Measurements from ENCODE around the gene THAP3. TPM values are rescaled to one million over a fixed set of nuclear protein-coding genes. Genes with fewer than 3 reads are reported as not detected.

THAP3 gene, protein sequence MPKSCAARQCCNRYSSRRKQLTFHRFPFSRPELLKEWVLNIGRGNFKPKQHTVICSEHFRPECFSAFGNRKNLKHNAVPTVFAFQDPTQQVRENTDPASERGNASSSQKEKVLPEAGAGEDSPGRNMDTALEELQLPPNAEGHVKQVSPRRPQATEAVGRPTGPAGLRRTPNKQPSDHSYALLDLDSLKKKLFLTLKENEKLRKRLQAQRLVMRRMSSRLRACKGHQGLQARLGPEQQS
- 25.5 and 32.7 TPM in 2 replicates for total RNA-seq

DNA sequence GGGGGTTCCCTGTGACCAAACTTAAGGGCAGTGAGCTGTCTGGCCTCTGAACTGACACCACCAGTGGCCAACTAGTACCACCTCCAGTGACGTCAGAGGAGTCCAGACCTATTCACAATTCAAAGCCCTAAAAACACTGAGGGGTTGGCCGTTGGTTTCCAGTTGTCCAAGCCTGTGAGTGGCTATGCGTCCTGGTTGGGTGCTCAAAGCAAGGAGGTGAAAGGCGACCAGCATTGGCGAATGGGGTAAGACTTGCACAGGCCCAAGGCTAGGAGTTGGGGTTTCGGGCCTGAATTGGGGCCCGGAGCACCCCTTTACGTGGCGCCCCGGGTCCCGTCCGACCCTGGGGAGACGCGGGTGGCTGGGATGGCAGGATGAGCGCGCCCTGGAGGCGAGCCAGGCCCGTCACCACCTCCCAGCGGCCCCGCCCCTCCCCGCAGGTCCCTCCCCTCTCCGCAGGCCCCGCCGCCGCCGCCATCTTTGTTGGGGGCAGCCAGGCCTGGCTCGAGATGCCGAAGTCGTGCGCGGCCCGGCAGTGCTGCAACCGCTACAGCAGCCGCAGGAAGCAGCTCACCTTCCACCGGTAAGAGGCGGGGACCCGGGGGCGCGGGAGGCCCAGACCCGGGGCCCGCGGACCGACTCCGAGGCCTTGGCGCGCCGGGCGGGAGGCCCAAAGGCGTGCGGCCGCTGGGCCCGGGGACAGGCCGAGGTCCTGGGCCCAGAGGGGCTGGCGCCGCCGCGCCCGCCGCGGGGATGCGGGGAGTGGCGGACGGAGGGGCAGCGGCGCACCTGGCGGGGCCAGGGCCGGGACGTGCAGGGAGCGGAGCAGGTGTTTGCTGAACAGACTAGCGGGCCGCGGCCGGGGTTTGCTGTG, at the start of gene THAP3:
THAP3 (plus strand) TSS at position 159 of the 874 bp plus-strand sequence; CDS start at position 510, 351 bp downstream.

DNA sequence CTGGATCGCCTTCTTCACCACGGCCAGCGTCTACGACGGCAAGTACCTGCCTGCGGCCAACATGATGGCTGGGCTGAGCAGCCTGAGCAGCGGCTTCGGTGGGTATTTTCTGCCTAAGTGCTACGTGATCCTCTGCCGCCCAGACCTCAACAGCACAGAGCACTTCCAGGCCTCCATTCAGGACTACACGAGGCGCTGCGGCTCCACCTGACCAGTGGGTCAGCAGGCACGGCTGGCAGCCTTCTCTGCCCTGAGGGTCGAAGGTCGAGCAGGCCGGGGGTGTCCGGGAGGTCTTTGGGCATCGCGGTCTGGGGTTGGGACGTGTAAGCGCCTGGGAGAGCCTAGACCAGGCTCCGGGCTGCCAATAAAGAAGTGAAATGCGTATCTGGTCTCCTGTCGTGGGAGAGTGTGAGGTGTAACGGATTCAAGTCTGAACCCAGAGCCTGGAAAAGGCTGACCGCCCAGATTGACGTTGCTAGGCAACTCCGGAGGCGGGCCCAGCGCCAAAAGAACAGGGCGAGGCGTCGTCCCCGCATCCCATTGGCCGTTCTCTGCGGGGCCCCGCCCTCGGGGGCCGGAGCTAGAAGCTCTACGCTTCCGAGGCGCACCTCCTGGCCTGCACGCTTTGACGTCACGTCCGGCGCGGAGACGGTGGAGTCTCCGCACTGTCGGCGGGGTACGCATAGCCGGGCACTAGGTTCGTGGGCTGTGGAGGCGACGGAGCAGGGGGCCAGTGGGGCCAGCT, 45.1 kb upstream of the THAP3 start, which contains the start of gene ZBTB48:
ZBTB48 (plus strand) TSS at position 621 of the 745 bp plus-strand sequence. CDS start 616 bp downstream, outside the sequence.

DNA sequence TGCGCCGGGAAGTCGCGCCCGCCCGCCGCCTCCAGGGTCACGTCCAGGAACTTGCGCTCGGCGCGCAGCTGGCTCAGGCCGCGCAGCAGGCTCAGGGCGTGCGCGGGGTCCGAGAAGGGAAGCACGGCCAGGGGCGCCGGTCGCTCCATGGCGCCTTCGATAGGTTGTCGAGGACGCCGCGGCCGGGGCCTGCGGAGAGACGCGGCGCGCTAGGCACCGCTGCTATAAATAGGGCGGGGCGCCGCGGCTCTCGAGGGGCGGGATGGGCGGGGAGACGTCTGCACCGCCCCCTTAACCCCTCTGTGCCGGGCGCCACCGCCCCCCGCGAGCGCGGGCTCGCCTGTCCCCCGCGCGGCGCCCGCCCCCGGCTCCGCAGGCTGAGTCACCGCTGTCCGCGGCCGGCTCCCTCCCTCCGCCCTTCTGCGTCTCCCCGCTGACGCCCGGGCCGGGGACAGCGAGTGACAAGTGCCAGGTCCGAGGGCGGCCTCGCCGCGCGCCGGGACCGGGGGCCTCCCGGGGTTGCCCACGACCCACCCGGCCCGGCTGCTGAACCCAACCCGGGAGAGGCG, 21.9 kb upstream of the THAP3 start, which contains the start of gene KLHL21:
KLHL21 (minus strand) TSS at position 201 of the 569 bp plus-strand sequence; CDS start at position 149, 52 bp downstream.

DNA sequence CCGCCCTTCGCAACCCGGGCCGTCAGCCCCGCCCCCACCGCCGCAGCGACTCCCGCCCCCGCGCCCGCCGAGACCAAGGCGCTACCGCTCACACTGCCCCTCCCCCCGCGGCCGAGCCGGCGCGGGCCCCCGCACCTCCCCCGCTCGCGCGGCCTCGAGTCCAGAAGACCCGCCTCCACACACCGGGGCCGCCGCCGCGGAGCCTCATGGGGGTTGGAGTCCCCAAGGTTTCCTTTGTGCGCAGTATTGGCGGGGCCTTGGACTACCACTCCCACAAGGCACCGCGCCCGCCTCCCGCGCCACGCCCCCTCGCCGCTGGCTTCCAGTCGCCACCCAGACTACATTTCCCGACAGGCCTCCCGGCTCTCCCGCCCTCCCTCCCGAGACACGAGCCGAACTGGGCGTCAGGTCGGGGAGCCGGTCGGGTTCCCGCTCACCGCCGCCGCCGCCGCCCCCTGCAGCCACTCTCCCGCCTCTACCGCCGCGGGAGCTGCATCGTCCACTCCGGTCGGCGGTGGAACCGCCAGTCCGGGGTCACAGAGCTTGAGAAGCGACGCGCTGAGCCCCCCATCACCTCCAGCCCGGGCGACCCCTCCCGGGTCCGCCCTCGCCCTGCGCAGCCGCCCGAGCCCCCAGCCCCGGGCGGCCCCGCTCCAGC, 11.2 kb upstream of the THAP3 start, which contains the start of gene PHF13:
PHF13 (plus strand) TSS at position 371 of the 658 bp plus-strand sequence. CDS start 336 bp downstream, outside the sequence.

Other genes starting within 250 kb of the THAP3 start
- 31.8 and 37.4 TPM in 2 replicates for gene ACOT7, start 231.1 kb upstream of the THAP3 start, total RNA-seq
- 0.15 and 1.3 TPM in 2 replicates for gene HES2, start 204.9 kb upstream of the THAP3 start, total RNA-seq
- gene ESPN, start 200.1 kb upstream of the THAP3 start, total RNA-seq, result under 0.01 and 0.44 TPM in 2 replicates
- 1.0 and 4.5 TPM in 2 replicates for gene TNFRSF25, start 158.7 kb upstream of the THAP3 start, total RNA-seq
- 4.4 and 10.3 TPM in 2 replicates for gene PLEKHG5, start 133.2 kb upstream of the THAP3 start, total RNA-seq
- 21.1 and 24.1 TPM in 2 replicates for gene NOL9, start 70.4 kb upstream of the THAP3 start, total RNA-seq
- under 0.01 TPM in 1 of 2 replicates, not detected in the other for gene TAS1R1, start 69.6 kb upstream of the THAP3 start, total RNA-seq
- gene ZBTB48, start 44.9 kb upstream of the THAP3 start, total RNA-seq, result 14.8 and 19.4 TPM in 2 replicates
- gene KLHL21, start 22.0 kb upstream of the THAP3 start, total RNA-seq, result 47.1 and 106 TPM in 2 replicates
- gene PHF13, start 11.1 kb upstream of the THAP3 start, total RNA-seq, result 12.6 and 17.0 TPM in 2 replicates
- 31.1 and 44.5 TPM in 2 replicates for gene DNAJC11, start 76.9 kb downstream of the THAP3 start, total RNA-seq
- gene CAMTA1, start 160.6 kb downstream of the THAP3 start, total RNA-seq, result 37.9 and 98.8 TPM in 2 replicates

Data from smooth muscle cell of trachea (primary cell).